HAP-1 (cell line): ENCODE data around the gene NACC2.

Experiments used
- DNase-seq, 2 experiments: peaks; one replicate each; pipeline ENCODE4 v3.0.0-alpha.2; 2016 to 2020; ENCODE audit warnings: low spot score in 2 of 2
- H3K27me3 ChIP-seq: fragments of 250-450 bp; sonication (Bioruptor Pico); 2 replicates; pipeline ENCODE4 v1.5.1; 2020; ENCODE audit warnings: low read depth, mild to moderate bottlenecking, moderate library complexity
- H3K36me3 ChIP-seq: fragments of 250-450 bp; sonication (Bioruptor Pico); replicated peaks from 2 replicates; pipeline ENCODE4 v1.5.1; 2020; ENCODE audit warnings: mild to moderate bottlenecking
- H3K4me1 ChIP-seq: fragments of 250-450 bp; sonication (Bioruptor Pico); 2 replicates; pipeline ENCODE4 v1.5.1; 2020; ENCODE audit warnings: mild to moderate bottlenecking
- H3K4me3 ChIP-seq: fragments of 250-450 bp; sonication (Bioruptor Pico); 2 replicates; pipeline ENCODE4 v1.5.1; 2020; ENCODE audit warnings: mild to moderate bottlenecking, moderate library complexity
- H3K9me3 ChIP-seq: fragments of 250-450 bp; sonication (Bioruptor Pico); 2 replicates; pipeline ENCODE4 v1.5.1; 2020; ENCODE audit warnings: mild to moderate bottlenecking, moderate library complexity
- in situ Hi-C: fragments of 300-500 bp; cut with MboI; formaldehyde crosslinking; loops from 3 replicates; pipeline ENCODE4 v1.14.3; 2020; ENCODE audit warnings: low sequenced_read_pairs, inconsistent platforms, mixed read lengths

The NACC2 gene

DNA sequence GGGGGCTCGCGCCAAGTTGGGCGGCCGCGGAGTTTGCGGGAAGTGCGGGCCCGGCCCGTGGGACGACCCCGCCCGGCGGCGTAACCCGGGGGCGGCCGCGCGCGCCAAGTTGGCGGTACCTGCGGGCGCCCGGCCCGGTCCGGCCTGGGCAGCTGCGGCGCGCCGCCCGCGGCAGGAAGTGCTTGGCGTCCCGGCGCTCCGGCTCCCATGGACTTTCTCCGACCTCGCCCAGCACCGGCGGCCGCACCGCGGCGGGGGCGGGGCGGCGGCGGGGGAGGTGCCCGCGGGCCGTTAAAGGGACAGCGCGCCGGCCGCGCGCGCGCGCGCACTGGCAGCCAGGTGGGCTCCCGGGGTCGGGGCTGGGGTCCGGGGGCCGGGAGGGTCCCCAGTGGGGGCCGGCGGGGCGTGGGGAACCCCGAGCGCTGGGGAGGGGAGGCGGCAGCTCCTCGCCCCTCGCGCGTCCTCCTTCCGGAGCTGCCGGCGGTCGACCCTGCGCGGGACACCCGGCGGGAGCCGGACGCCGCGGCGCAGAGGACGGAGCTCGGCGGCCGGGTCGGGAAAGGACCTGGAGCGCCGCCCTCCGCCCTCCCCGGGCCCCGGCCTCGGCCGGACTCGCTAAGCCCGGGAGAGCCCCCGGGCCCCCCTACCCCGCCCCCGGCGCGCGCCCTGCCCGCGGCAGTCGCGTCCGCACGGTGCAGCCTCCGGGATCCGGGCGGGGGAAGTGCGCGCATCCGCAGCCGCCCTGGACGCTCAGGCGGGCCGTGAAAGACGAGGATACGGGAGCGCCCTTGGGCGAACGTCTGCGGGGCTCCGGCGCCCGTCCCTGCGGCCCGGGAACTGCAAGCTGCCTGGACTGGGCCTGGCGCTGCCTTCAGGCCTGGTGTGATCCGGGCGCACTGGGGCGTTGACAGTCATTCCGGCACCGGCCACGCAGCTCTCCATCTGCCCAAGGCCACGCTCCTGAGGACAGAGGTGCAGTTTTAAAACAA is at the start of gene NACC2:
NACC2 (minus strand) TSS at position 220 of the 989 bp plus-strand sequence. CDS start 44,768 bp downstream, outside the sequence.
- Histone ChIP-seq H3K4me3 (peak within 1 kb of the TSS; percentile 59), H3K4me1 (peaks cover 19% of the 10 kb centered on the region), H3K9me3 (no peaks in the 10 kb centered on the region), H3K36me3 (peaks cover 2% of the 10 kb centered on the region), H3K27me3 (no peaks in the 10 kb centered on the region)
- peak in 1 of 2 experiments; percentile 73 for DNase-seq
- in situ Hi-C loops, result no loop called here

GRCh38 chr9:136144450-136144849 is 49.4 kb upstream of the NACC2 start:
- in situ Hi-C loops, result no loop called here
- Histone ChIP-seq H3K4me1 (no peaks in the 10 kb centered on the region; the same call in 1 of the 2 replicates), H3K4me3 (no peak overlapping the region), H3K9me3 (no peaks in the 10 kb centered on the region), H3K36me3 (no peaks in the 10 kb centered on the region), H3K27me3 (no peaks in the 10 kb centered on the region)
- DNase-seq, result no peak

GRCh38 chr9:136143215-136144001 is 48.3 kb upstream of the NACC2 start:
- H3K4me1 ChIP-seq, result no peaks in the 10 kb centered on the region; the same call in 1 of the 2 replicates
- no peaks in the 10 kb centered on the region for H3K36me3 ChIP-seq
- no peaks in the 10 kb centered on the region for H3K27me3 ChIP-seq
- H3K9me3 ChIP-seq, result no peaks in the 10 kb centered on the region
- no peak overlapping the region for H3K4me3 ChIP-seq
- DNase-seq, result peak; percentile 39 to 65
- in situ Hi-C loops, result no loop called here

DNA sequence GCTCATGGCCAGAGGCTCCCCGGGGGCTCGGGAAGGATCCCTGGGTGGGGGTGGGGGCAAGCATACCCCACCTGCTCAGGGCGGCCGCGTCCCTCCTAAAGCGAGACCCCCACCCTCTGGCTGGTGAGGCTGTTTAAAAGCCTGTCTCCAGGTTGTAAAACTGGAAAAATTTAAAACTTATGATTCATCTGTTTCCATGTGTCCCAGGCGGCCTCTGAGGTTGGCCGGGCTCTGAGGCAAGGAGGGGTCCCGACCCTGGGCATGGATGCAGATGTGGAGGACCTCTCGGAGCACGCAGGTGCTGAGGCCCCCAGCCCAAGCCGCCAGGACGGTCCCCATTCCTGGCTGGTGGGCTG is 47.7 kb upstream of the NACC2 start:
- no peaks in the 10 kb centered on the region for H3K36me3 ChIP-seq
- H3K4me3 ChIP-seq, result no peak overlapping the region
- H3K4me1 ChIP-seq, result no peaks in the 10 kb centered on the region
- H3K9me3 ChIP-seq, result no peaks in the 10 kb centered on the region
- in situ Hi-C loops, result no loop called here
- H3K27me3 ChIP-seq, result no peaks in the 10 kb centered on the region
- no peak for DNase-seq

- Histone ChIP-seq H3K27me3 (no peaks in the 10 kb centered on the region), H3K4me3 (no peak overlapping the region), H3K4me1 (no peaks in the 10 kb centered on the region), H3K9me3 (no peaks in the 10 kb centered on the region), H3K36me3 (no peaks in the 10 kb centered on the region)
- no peak for DNase-seq
- in situ Hi-C loops, result no loop called here
Measured at GRCh38 chr9:136142414-136142796, 47.3 kb upstream of the NACC2 start.

GRCh38 chr9:136141682-136142413 is 46.8 kb upstream of the NACC2 start:
- in situ Hi-C loops, result no loop called here
- no peaks in the 10 kb centered on the region for H3K4me1 ChIP-seq
- no peaks in the 10 kb centered on the region for H3K9me3 ChIP-seq
- H3K4me3 ChIP-seq, result no peak overlapping the region
- H3K36me3 ChIP-seq, result no peaks in the 10 kb centered on the region
- no peaks in the 10 kb centered on the region for H3K27me3 ChIP-seq
- DNase-seq, result no peak

DNA sequence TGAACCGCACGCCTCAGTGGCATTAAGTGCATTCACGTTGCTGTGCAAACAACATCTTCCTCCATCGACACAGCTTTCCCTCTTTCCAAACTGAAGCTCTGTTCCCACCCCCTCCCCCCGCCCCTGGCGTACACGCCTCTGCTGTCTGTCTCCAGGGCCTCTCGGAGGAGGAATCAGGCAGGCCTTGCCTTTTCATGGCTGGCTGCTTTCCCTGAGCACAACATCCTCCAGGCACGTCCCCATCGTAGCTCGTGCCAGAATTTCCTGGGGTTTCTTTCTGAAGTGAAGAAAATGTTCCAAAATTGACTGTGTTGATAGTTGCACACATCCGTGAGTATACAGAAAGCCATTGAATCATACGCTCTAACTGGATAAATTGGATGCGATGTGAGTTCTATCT is 45.9 kb upstream of the NACC2 start:
- in situ Hi-C loops, result no loop called here
- DNase-seq, result no peak
- Histone ChIP-seq H3K4me3 (no peak overlapping the region), H3K4me1 (no peaks in the 10 kb centered on the region), H3K9me3 (no peaks in the 10 kb centered on the region), H3K36me3 (no peaks in the 10 kb centered on the region), H3K27me3 (no peaks in the 10 kb centered on the region)

DNA sequence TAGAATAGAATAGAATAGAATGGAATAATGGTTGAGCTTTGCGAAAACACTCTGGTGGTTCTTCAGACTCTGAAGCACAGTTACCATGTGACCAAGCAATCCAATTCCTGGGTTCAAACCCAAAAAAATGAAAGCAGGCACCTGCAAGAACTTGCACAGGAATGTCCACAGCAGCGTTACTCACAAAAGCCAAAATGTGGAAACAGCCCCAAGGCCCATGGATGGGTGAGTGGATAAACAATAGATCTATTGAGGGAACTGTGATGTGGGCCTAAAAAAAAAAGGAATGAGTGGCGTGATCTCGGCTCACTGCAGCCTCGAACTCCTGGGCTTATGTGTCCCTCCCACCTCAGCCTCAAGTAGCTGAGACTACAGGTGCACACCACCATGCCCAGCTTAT is 45.0 kb upstream of the NACC2 start:
- Histone ChIP-seq H3K4me1 (no peaks in the 10 kb centered on the region), H3K4me3 (no peak overlapping the region), H3K27me3 (no peaks in the 10 kb centered on the region), H3K9me3 (no peaks in the 10 kb centered on the region), H3K36me3 (no peaks in the 10 kb centered on the region)
- DNase-seq, result no peak
- in situ Hi-C loops, result no loop called here

GRCh38 chr9:136138566-136138965 is 43.5 kb upstream of the NACC2 start:
- peaks cover 10% of the 10 kb centered on the region for H3K4me1 ChIP-seq
- no peaks in the 10 kb centered on the region for H3K36me3 ChIP-seq
- no peaks in the 10 kb centered on the region for H3K9me3 ChIP-seq
- H3K27me3 ChIP-seq, result no peaks in the 10 kb centered on the region
- peak; percentile 49 to 88 for DNase-seq
- in situ Hi-C loops, result no loop called here
- no peak overlapping the region for H3K4me3 ChIP-seq

- in situ Hi-C loops, result no loop called here
- H3K4me3 ChIP-seq, result no peak overlapping the region
- H3K36me3 ChIP-seq, result no peaks in the 10 kb centered on the region
- H3K9me3 ChIP-seq, result no peaks in the 10 kb centered on the region
- no peaks in the 10 kb centered on the region for H3K27me3 ChIP-seq
- DNase-seq, result no peak
- H3K4me1 ChIP-seq, result peaks cover 12% of the 10 kb centered on the region
Measured at GRCh38 chr9:136137321-136138265, 42.5 kb upstream of the NACC2 start.

GRCh38 chr9:136136127-136136925 is 41.2 kb upstream of the NACC2 start:
- no peak for DNase-seq
- no peaks in the 10 kb centered on the region for H3K27me3 ChIP-seq

More at GRCh38 chr9:136136127-136136925, 41.2 kb upstream of the NACC2 start:
- Histone ChIP-seq H3K36me3 (no peaks in the 10 kb centered on the region), H3K9me3 (no peaks in the 10 kb centered on the region), H3K4me3 (no peak overlapping the region), H3K4me1 (peaks cover 12% of the 10 kb centered on the region)
- in situ Hi-C loops, result no loop called here
